ENCODE measurements around the gene GSS. TPM values are rescaled to one million over a fixed set of nuclear protein-coding genes. Genes with fewer than 3 reads are reported as not detected.

The GSS gene
- total and polyA plus RNA-seq, 2 donors (not counting 3 experiments of a cell fraction or from before 2014, with no cell fraction given): 47.9 to 65.1 TPM

DNA sequence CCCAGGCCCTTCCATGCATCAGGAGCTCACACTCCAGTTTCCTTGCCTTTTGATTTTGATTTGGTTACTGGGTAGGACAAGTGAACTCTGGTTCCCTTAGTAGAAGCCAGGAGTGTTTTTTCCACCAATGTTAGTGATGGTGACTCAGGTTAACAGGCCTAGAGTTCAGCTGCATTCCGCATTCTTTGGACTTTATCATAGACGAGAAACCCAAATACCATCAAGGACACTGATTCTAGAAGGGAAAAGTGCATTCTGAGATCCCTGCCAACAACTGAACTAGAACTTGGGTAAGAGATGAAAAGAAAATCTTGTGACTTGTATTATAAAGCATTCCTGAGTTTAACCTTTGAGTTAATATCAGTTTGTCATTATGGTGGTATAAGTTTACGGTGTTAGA is 8.9 kb downstream of the GSS start:
- ChIA-PET CTCF (interaction anchor here (1.0 kb wide), 1 partner anchor 73 kb away, joined by 3 read pairs; no protein-coding TSS in a partner anchor), POLR2A (no interaction called here)
- Histone ChIP-seq H2AFZ (ENCODE audit: low read depth, low read length) (no peak overlapping the region), H3K36me3 (ENCODE audit: control insufficient read depth in 2 of 2, extremely low read depth in 1 of 2, insufficient read depth in 2 of 2, low read length in 2 of 2) (peaks cover 2 to 7% of the 10 kb centered on the region in 2 experiments), H3K9me1 (replicated peaks; ENCODE audit: control insufficient read depth, extremely low read depth, insufficient read depth, low read length) (peaks cover 2% of the 10 kb centered on the region), H3K27me3 (ENCODE audit: control insufficient read depth in 2 of 2, insufficient read depth in 2 of 2, low read length in 2 of 2) (no peaks in the 10 kb centered on the region), H3K79me2 (ENCODE audit: control insufficient read depth, insufficient read depth, low read length) (no peaks in the 10 kb centered on the region), H3K9me3 (replicated peaks; ENCODE audit: control insufficient read depth, insufficient read depth, low read length) (no peaks in the 10 kb centered on the region), H4K20me1 (replicated peaks; ENCODE audit: control insufficient read depth, extremely low read depth, insufficient read depth, low read length) (no peaks in the 10 kb centered on the region), H3K9ac (replicated peaks; ENCODE audit: extremely low read depth, insufficient read depth, low read length) (no peak overlapping the region), H3K4me1 (ENCODE audit: control insufficient read depth, extremely low read depth, insufficient read depth, low read length) (peaks cover 3% of the 10 kb centered on the region), H3K4me3 (replicated peaks in 1 of 3; ENCODE audit: insufficient read depth in 1 of 3, low read depth in 1 of 3, low read length in 3 of 3) (no peak overlapping the region), H3K27ac (ENCODE audit: insufficient read depth, low read depth, low read length) (no peak overlapping the region), H3K4me2 (ENCODE audit: insufficient read depth, low read length) (no peak overlapping the region)
- intact Hi-C loops (cut with micrococcal nuclease) (no loop called here), dilution Hi-C loops (cut with MboI; ENCODE audit: extremely low pct_ligation_motif_present, low sequenced_read_pairs) (no loop called here)
- no peak for DNase-seq (ENCODE audit: low read depth, low spot score)
- TF ChIP-seq, protein P1, sequence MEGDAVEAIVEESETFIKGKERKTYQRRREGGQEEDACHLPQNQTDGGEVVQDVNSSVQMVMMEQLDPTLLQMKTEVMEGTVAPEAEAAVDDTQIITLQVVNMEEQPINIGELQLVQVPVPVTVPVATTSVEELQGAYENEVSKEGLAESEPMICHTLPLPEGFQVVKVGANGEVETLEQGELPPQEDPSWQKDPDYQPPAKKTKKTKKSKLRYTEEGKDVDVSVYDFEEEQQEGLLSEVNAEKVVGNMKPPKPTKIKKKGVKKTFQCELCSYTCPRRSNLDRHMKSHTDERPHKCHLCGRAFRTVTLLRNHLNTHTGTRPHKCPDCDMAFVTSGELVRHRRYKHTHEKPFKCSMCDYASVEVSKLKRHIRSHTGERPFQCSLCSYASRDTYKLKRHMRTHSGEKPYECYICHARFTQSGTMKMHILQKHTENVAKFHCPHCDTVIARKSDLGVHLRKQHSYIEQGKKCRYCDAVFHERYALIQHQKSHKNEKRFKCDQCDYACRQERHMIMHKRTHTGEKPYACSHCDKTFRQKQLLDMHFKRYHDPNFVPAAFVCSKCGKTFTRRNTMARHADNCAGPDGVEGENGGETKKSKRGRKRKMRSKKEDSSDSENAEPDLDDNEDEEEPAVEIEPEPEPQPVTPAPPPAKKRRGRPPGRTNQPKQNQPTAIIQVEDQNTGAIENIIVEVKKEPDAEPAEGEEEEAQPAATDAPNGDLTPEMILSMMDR (IDR thresholded peaks at IDR 0.05; ENCODE audit: extremely low read depth in 1 of 2, insufficient read depth in 1 of 2, low read depth in 1 of 2, low read length in 2 of 2): no peak
- TF ChIP-seq POLR2AphosphoS5 (IDR thresholded peaks at IDR 0.05; ENCODE audit: insufficient read depth, low read depth, low read length): no peak
- no peak for TF ChIP-seq POLR2A (IDR thresholded peaks at IDR 0.05; ENCODE audit: low read depth, low read length)
- no peak for TF ChIP-seq JUN (IDR thresholded peaks at IDR 0.05; ENCODE audit: borderline replicate concordance, insufficient read depth, insufficient read length, low read depth)
- no peak for TF ChIP-seq MYC (IDR thresholded peaks at IDR 0.05; ENCODE audit: low read depth, low read length)
- TF ChIP-seq EZH2 (IDR thresholded peaks at IDR 0.05; ENCODE audit: borderline replicate concordance, low read depth, low read length, severe bottlenecking): no peak
- TF ChIP-seq, protein P2, sequence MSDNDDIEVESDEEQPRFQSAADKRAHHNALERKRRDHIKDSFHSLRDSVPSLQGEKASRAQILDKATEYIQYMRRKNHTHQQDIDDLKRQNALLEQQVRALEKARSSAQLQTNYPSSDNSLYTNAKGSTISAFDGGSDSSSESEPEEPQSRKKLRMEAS (IDR thresholded peaks at IDR 0.05; ENCODE audit: insufficient read depth, insufficient read length): no peak
- no peak for TF ChIP-seq FOS (IDR thresholded peaks at IDR 0.05; ENCODE audit: borderline replicate concordance, insufficient read depth, low read length)
- no peak for TF ChIP-seq GATA2 (IDR thresholded peaks at IDR 0.05; ENCODE audit: insufficient read depth, insufficient read length, low read depth, low read length)
- BruUV-seq (replicated peaks): no TSS peak
- FAIRE-seq: no peak

Data from endothelial cell of umbilical vein (primary cell).